SW480 (cell line): ENCODE measurements around the gene EPN2.

Source experiments
- DNase-seq: peaks from one replicate; pipeline ENCODE4 v3.0.0-alpha.2; 2016; ENCODE audit warnings: low spot score

EPN2 gene

DNA sequence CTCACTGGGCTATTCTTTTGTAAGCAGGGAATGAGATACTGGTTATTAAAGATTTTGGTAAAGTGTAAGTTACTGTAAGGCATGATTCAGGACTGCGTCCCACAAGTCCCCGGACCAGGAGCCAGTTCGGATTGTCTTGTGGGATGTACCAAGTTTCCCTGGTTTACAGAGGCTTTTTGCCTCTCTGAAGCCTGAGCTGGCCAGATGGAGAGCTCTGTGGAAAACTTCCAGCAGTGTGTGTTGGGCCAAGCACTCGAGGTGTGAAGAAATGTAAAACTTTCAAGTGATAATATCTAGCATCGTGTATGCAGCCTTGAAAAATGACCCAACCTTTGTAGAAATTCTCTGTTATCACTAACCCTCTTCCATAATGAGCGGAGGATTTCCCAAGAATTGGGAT is 2.4 kb downstream of the EPN2 start:
- no peak for DNase-seq

DNA sequence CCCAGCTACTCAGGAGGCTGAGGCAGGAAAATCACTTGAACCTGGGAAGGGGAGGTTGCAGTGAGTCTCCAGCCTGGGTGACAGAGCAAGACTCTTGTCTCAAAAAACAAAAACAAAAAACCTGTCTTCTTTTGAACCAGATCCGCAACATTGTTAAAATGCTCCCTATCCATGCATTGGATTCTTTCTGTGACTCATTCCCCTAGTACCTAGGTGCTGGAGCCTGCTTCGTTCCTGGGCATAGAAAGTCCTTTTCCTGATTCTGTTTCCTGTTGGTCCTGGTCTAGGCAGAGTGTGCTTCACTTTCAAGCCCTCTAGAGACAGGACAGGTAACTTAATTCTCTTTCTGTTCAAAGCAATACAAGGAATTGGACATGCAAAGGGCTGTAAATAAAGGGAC is 5.2 kb downstream of the EPN2 start:
- peak; percentile 32 for DNase-seq

GRCh38 chr17:19242926-19243325 is 5.8 kb downstream of the EPN2 start:
- no peak for DNase-seq

GRCh38 chr17:19243838-19244237 is 6.7 kb downstream of the EPN2 start:
- no peak for DNase-seq

GRCh38 chr17:19244357-19244756 is 7.2 kb downstream of the EPN2 start:
- DNase-seq = no peak

GRCh38 chr17:19244781-19245180 is 7.6 kb downstream of the EPN2 start:
- no peak for DNase-seq

- no peak for DNase-seq
Measured at GRCh38 chr17:19247473-19247872, 10.3 kb downstream of the EPN2 start.

- no peak for DNase-seq
Measured at GRCh38 chr17:19248151-19248927, 11.2 kb downstream of the EPN2 start.

GRCh38 chr17:19248928-19249574 is 11.9 kb downstream of the EPN2 start:
- DNase-seq = peak; percentile 30

DNA sequence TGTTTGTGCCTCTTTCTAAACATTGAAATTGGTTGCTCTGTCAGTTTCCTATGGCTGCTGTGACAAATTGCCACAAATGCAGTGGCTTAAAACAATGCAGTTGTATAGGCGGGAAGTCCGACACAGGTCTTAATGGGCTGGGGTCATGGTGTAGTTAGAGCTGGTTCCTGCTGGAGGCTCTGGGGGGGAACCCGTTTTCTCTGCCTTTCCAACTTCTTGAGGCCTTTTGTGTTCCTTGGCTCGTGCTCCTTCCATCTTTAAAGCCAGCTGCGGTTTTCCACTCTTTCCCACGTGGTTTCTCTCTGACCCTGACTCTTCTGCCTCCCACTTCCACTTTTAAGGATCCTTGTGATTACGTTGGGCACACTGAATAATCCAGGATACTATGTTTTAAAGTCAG is 12.5 kb downstream of the EPN2 start:
- DNase-seq = no peak

DNA sequence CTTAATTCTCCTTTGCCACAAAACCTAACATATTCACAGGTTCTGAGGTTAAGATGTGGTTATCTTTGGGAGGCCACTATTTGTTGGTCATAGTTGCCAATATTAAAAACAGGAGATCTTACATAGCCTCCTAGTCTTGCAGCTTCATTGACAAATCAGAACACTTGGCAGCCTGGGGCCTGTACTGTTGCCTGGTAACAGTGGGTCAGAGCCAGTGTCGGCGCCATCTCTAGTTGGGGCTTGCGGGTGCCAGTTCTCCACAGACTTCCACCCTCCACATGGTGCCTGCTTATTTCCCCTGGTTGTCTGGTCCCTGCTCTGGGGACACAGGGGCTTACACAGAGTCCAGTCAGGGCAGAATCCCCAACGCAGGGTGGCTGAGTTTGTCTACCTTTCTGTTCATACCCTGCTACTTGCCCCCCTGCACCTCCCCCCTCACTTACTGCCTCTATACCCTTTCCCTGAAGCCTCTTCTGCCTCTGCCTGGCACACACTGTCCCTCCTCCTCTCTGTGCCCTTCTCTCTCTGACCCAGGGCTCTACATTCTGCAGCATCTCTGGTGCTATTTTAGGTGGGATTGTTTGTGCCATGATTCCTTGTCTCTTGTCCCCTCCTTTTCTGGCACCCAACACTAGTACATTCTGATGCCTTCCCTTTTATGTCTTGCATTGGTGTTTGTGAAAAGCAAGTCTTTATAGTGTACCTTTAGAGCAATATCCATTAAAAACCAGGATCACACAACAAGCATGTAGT is 13.4 kb downstream of the EPN2 start:
- no peak for DNase-seq

- DNase-seq = no peak
Measured at GRCh38 chr17:19253112-19253511, 15.9 kb downstream of the EPN2 start.

DNA sequence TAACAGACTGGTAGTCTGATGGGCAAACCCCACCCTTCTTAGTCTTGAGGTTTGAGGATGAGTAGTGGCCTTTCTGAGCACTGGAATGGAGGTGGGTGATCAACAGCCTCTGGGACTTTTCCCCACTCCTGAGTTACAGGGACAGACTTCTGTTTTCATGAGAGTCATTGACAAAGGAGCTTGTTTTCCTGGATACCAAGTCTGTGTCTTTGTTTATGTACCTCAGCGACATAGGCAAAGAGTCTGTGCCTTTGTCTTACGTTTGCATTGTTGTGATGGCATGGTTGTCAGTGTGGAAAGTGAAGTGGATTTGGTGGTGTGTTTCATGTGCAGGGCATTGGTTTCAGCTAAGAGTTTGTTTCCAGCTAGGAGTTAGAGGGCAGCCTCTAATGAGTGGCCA is 17.5 kb downstream of the EPN2 start:
- DNase-seq = no peak

GRCh38 chr17:19255279-19255678 is 18.1 kb downstream of the EPN2 start:
- DNase-seq = no peak

DNA sequence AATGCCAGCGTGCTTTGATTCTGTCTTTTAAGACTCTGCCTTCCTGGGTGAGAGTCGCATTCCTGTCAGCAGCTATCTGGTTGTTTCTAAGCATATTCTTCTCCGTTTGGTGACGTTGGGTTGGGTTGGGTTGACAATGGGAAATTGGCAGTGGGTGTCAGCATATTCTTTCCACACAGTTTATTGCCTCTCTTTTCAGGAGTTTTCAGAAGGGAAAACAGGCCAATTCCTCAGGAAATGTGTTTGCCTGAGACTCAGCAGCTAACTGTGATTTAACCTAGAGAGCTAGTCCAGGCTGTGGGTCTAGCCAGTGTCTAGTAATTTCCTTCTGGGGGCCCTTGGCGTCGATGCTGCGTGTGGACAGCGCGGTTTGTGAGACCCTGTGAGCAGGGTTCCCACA is 21.2 kb downstream of the EPN2 start:
- DNase-seq = no peak

DNA sequence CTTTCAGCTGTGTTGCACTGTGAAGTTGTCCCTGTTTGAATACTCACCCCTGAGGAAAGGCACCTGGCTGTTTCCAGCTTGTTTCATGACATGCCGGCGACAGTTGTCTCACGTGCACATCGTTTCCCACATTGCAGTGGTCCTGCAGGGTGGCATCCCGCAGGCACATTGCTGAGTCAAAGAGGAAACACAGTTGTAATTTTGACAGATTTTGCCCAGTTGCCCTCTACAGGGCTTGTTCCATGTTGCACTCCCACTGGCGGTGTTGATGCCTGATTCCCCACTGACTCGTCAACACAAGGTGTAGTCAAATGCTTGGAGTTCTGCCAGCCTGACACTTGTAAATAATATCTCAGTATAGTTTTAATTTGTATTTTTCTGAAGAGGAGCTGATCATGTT is 23.8 kb downstream of the EPN2 start:
- peak; percentile 26 for DNase-seq

DNA sequence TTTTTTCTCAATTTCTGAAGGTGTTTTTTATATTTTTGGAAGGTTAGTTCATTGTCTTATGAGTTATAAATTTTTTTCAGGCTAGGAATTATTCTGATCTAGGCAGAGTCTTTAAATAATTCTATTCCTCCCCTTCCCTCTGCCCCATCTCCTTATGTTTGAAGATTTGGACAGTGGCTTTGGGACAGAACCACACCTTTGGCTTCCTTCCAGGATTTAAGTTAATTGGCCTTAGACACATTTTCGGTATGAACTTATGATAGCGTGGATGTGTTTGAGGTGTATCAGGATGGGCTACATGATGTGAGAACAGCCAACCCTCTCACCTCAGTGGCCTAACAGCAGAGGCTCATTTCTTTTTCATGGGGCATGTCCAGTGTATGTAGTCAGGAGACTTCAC is 24.3 kb downstream of the EPN2 start:
- DNase-seq = no peak

- DNase-seq = no peak
Measured at GRCh38 chr17:19262650-19263631, 25.8 kb downstream of the EPN2 start.

DNA sequence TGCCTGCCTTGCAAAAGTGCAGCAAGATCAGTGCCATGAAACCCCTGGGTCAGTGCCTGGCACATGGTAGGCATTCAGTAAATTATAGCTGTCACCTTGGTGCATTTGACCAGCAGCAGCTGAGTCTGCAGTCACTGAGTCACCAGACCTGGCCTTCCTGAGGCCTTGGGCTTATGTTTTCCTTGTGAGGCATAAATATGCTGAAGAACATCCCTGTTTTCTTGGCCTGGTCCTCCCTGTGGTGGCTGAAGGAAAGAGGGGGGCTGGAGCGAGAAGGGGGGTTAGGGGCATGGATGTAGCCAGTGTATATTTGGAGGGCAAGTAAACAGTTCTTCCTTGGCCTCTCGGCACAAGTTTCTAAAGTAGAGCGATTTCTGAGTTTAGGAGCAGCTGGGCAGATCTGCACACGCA is 26.5 kb downstream of the EPN2 start:
- DNase-seq = no peak

GRCh38 chr17:19264268-19264667 is 27.1 kb downstream of the EPN2 start:
- no peak for DNase-seq

- DNase-seq = no peak
Measured at GRCh38 chr17:19264681-19265080, 27.5 kb downstream of the EPN2 start.

DNA sequence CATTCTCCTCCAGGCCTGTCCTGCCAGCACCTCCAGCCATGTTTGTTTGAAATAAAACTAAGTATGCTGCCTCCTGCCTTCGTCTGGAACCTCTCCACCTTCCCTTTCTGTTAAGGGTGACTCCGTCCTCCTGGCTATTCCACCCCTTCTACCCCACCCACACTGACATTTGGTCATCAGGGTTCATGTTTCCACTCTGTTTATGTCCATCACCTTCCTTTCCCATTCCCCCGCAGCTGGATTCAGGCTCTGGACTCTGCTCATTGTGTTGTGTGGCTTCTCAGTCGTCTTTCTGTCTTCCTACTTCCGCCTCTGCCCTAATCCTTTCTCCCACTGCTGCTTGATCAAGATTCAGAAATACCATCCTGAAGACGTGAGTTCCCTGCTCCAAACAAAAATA is 28.6 kb downstream of the EPN2 start:
- no peak for DNase-seq
